ENCODE data around the gene CDC123. TPM values are rescaled to one million over a fixed set of nuclear protein-coding genes. Genes with fewer than 3 reads are reported as not detected.
"Not testable (repeated sequence)": the region's sequence is repeated elsewhere in the genome, so short reads cannot be mapped to it uniquely, and the experiment has no call there.

Gene CDC123
- total and polyA plus RNA-seq, 2 of the 4 experiments (the other 2 are of a cell fraction), result 100 to 203 TPM

GRCh38 chr10:12271210-12271540, 75.2 kb downstream of the CDC123 start (continued):
- TF ChIP-seq, protein P1, sequence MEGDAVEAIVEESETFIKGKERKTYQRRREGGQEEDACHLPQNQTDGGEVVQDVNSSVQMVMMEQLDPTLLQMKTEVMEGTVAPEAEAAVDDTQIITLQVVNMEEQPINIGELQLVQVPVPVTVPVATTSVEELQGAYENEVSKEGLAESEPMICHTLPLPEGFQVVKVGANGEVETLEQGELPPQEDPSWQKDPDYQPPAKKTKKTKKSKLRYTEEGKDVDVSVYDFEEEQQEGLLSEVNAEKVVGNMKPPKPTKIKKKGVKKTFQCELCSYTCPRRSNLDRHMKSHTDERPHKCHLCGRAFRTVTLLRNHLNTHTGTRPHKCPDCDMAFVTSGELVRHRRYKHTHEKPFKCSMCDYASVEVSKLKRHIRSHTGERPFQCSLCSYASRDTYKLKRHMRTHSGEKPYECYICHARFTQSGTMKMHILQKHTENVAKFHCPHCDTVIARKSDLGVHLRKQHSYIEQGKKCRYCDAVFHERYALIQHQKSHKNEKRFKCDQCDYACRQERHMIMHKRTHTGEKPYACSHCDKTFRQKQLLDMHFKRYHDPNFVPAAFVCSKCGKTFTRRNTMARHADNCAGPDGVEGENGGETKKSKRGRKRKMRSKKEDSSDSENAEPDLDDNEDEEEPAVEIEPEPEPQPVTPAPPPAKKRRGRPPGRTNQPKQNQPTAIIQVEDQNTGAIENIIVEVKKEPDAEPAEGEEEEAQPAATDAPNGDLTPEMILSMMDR (conservative IDR thresholded peaks at IDR 0.05; ENCODE audit: low read depth, low read length), result no peak
- TF ChIP-seq CHD1 (IDR thresholded peaks at IDR 0.05; ENCODE audit: low read depth, low read length) (no peak), RCOR1 (IDR thresholded peaks at IDR 0.05; ENCODE audit: insufficient replicate concordance, low read length) (no peak), MXI1 (IDR thresholded peaks at IDR 0.05; ENCODE audit: borderline replicate concordance, low read depth, low read length) (no peak)

DNA sequence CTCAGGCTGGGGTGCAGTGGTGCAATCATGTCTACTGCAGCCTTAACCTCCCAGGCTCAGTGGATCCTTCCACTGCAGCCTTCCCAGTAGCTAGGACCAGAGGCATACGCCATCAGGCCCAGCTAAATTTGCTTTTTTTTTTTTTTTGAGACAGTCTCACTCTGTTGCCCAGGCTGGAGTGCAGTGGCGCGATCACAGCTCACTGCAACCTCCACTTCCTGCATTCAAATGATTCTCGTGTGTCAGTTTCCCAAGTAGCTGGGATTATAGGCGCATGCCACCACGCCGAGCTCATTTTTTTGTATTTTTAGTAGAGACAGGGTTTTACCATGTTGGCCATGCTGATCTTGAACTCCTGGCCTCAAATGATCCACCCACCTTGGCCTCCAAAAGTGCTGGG, 81.9 kb downstream of the CDC123 start:
- ATAC-seq (ENCODE audit: low read depth); H3K23ac ChIP-seq (ENCODE audit: low read depth, low read length); H2AFZ ChIP-seq (replicated peaks; ENCODE audit: low read length, poor library complexity); H2AK5ac ChIP-seq (ENCODE audit: low read depth, low read length); H3K79me1 ChIP-seq (ENCODE audit: low read depth in 1 of 2, low read length in 2 of 2); H3K4me3 ChIP-seq (ENCODE audit: insufficient read depth, low read depth, low read length); BruUV-seq (replicated peaks); H4K5ac ChIP-seq (ENCODE audit: low read depth, low read length); CTCF ChIA-PET; H2BK5ac ChIP-seq (ENCODE audit: low read depth, low read length, poor library complexity, severe bottlenecking); H3K36me3 ChIP-seq (ENCODE audit: control insufficient read depth, insufficient read depth, low read length); DNase-seq; H2BK120ac ChIP-seq (ENCODE audit: low read depth, low read length); dilution Hi-C loops (cut with HindIII; ENCODE audit: low sequenced_read_pairs, unreplicated experiment); H3K9ac ChIP-seq (ENCODE audit: low read depth, low read length); H4K8ac ChIP-seq (ENCODE audit: low read depth in 2 of 2, low read length in 2 of 2); H3K4ac ChIP-seq (ENCODE audit: low read depth, low read length); H4K91ac ChIP-seq (ENCODE audit: insufficient read depth, low read depth, low read length); in situ Hi-C loops (cut with MboI; ENCODE audit: low sequenced_read_pairs); H3K9me1 ChIP-seq (ENCODE audit: insufficient read depth, low read length); H3K27me3 ChIP-seq (ENCODE audit: control insufficient read depth, insufficient read depth, low read length); H2BK20ac ChIP-seq (ENCODE audit: low read depth, low read length); H3K4me1 ChIP-seq (ENCODE audit: control insufficient read depth, insufficient read depth, low read length); H2BK15ac ChIP-seq (ENCODE audit: low read depth, low read length); H3K14ac ChIP-seq (replicated peaks; ENCODE audit: low read depth, low read length); H3K9me3 ChIP-seq (ENCODE audit: control insufficient read depth, insufficient read depth, low read length); intact Hi-C loops (cut with micrococcal nuclease); H3K27ac ChIP-seq (ENCODE audit: insufficient read depth, low read length); H3K56ac ChIP-seq (ENCODE audit: extremely low read depth, insufficient read depth, low read length); H3K4me2 ChIP-seq (ENCODE audit: low read depth, low read length); H4K20me1 ChIP-seq (ENCODE audit: insufficient read depth, low read length); H2AK9ac ChIP-seq (replicated peaks; ENCODE audit: low read depth, low read length, poor library complexity); H3K18ac ChIP-seq (ENCODE audit: low read depth, low read length): not testable (repeated sequence)
- WGBS, 2 experiments (ENCODE audit: extremely low coverage in 2 of 2, insufficient read length in 1 of 2), result 60% methylated on average over 1 of the region's 7 CpGs; no CpG with 5 or more reads in 1 of the 2 experiments
- POLR2A ChIA-PET (ENCODE audit: unreplicated experiment), result interaction anchor here (0.7 kb wide), 1 partner anchor 206 kb away, joined by 14 read pairs; no protein-coding TSS in a partner anchor

Data from IMR-90 (cell line).